ENCODE measurements around the gene FBXO27. TPM values are rescaled to one million over a fixed set of nuclear protein-coding genes. Genes with fewer than 3 reads are reported as not detected.

FBXO27 gene
- total and polyA plus RNA-seq, 2 of the 13 experiments (the other 11 are each of a cell fraction or from before 2014, with no cell fraction given), result 0.15 to 2.8 TPM

DNA sequence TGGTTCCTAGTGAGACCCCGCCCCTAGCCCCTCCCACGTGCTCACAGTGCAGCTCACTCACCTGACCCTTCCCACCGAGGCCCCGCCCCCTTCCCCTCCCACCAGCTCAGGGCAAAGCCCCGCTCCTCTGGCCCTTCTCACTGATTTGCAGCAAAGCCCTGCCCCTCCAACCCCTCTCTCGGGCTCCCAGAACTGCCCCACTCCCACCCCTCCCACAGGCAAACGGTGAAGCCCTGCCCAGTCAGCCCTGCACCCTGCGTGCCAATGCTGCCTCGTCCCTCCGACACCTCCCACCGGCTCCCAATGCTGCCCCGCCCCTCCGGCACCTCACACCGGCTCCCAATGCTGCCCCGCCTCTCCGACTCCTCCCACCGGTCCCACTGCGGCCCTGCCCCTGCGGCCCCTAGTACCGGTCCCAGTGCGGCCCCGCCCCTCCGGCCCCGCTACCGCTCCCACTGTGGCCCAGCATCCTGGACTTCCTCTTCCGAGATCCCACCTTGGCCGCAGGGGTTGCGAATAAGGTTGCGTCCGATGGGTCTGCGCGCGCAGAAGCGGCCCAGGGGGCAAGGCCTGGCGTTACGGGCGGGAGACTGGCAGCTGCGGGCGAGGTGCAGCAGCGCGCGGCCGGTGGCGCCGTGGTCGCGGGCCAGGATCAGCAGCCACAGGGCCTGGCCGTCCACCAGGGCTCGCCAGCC, 834 bp downstream of the FBXO27 start (continued):
- TF ChIP-seq, protein P1, sequence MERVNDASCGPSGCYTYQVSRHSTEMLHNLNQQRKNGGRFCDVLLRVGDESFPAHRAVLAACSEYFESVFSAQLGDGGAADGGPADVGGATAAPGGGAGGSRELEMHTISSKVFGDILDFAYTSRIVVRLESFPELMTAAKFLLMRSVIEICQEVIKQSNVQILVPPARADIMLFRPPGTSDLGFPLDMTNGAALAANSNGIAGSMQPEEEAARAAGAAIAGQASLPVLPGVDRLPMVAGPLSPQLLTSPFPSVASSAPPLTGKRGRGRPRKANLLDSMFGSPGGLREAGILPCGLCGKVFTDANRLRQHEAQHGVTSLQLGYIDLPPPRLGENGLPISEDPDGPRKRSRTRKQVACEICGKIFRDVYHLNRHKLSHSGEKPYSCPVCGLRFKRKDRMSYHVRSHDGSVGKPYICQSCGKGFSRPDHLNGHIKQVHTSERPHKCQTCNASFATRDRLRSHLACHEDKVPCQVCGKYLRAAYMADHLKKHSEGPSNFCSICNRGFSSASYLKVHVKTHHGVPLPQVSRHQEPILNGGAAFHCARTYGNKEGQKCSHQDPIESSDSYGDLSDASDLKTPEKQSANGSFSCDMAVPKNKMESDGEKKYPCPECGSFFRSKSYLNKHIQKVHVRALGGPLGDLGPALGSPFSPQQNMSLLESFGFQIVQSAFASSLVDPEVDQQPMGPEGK (CRISPR knock-in tag; IDR thresholded peaks at IDR 0.05), result 0 out of 2 replicates have a peak, but pooled peaks have one; percentile 4
- TF ChIP-seq SP5 (CRISPR knock-in tag; IDR thresholded peaks at IDR 0.05; ENCODE audit: borderline replicate concordance, low read depth) (peak; percentile 14; the same call in 1 of the 2 replicates), MAZ (IDR thresholded peaks at IDR 0.05; ENCODE audit: borderline replicate concordance, low read depth, low read length) (no peak), MAZ (CRISPR knock-in tag; IDR thresholded peaks at IDR 0.05; ENCODE audit: low read depth) (peak; percentile 57; the same call in 1 of the 2 replicates), LCORL (IDR thresholded peaks at IDR 0.05) (no peak), LCORL (CRISPR knock-in tag; IDR thresholded peaks at IDR 0.05) (peak; percentile 28; the same call in 1 of the 2 replicates), HDAC2 (CRISPR knock-in tag; IDR thresholded peaks at IDR 0.05) (no peak), TBX2 (CRISPR knock-in tag; IDR thresholded peaks at IDR 0.05; ENCODE audit: borderline replicate concordance) (peak; percentile 65), HNRNPLL (IDR thresholded peaks at IDR 0.05; ENCODE audit: low read depth, low read length, poor library complexity, severe bottlenecking) (peak; percentile 48), SPEN (CRISPR knock-in tag; IDR thresholded peaks at IDR 0.05; ENCODE audit: low read depth) (no peak), HOXA3 (CRISPR knock-in tag; IDR thresholded peaks at IDR 0.05) (peak; percentile 0; the same call in 1 of the 2 replicates), ZNF674 (CRISPR knock-in tag; IDR thresholded peaks at IDR 0.05; ENCODE audit: low read depth) (no peak), ZEB1 (IDR thresholded peaks at IDR 0.05; ENCODE audit: insufficient replicate concordance, low read depth) (peak; percentile 17), ZFX (CRISPR knock-in tag; IDR thresholded peaks at IDR 0.05; ENCODE audit: low read depth) (peak; percentile 50), ZNF124 (CRISPR knock-in tag; IDR thresholded peaks at IDR 0.05) (no peak), HNF4G (IDR thresholded peaks at IDR 0.05; ENCODE audit: borderline replicate concordance, low read depth, low read length) (no peak), HNF4G (CRISPR knock-in tag; IDR thresholded peaks at IDR 0.05; ENCODE audit: borderline replicate concordance, low read depth) (0 out of 2 replicates have a peak, but pooled peaks have one; percentile 23)
- TF ChIP-seq, protein P2, sequence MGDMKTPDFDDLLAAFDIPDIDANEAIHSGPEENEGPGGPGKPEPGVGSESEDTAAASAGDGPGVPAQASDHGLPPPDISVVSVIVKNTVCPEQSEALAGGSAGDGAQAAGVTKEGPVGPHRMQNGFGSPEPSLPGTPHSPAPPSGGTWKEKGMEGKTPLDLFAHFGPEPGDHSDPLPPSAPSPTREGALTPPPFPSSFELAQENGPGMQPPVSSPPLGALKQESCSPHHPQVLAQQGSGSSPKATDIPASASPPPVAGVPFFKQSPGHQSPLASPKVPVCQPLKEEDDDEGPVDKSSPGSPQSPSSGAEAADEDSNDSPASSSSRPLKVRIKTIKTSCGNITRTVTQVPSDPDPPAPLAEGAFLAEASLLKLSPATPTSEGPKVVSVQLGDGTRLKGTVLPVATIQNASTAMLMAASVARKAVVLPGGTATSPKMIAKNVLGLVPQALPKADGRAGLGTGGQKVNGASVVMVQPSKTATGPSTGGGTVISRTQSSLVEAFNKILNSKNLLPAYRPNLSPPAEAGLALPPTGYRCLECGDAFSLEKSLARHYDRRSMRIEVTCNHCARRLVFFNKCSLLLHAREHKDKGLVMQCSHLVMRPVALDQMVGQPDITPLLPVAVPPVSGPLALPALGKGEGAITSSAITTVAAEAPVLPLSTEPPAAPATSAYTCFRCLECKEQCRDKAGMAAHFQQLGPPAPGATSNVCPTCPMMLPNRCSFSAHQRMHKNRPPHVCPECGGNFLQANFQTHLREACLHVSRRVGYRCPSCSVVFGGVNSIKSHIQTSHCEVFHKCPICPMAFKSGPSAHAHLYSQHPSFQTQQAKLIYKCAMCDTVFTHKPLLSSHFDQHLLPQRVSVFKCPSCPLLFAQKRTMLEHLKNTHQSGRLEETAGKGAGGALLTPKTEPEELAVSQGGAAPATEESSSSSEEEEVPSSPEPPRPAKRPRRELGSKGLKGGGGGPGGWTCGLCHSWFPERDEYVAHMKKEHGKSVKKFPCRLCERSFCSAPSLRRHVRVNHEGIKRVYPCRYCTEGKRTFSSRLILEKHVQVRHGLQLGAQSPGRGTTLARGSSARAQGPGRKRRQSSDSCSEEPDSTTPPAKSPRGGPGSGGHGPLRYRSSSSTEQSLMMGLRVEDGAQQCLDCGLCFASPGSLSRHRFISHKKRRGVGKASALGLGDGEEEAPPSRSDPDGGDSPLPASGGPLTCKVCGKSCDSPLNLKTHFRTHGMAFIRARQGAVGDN (CRISPR knock-in tag; IDR thresholded peaks at IDR 0.05), result peak; percentile 60; the same call in 1 of the 2 replicates
- TF ChIP-seq, protein P3, sequence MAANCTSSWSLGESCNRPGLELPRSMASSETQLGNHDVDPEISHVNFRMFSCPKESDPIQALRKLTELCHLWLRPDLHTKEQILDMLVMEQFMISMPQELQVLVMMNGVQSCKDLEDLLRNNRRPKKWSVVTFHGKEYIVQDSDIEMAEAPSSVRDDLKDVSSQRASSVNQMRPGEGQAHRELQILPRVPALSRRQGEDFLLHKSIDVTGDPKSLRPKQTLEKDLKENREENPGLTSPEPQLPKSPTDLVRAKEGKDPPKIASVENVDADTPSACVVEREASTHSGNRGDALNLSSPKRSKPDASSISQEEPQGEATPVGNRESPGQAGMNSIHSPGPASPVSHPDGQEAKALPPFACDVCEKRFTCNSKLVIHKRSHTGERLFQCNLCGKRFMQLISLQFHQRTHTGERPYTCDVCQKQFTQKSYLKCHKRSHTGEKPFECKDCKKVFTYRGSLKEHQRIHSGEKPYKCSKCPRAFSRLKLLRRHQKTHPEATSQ (CRISPR knock-in tag; IDR thresholded peaks at IDR 0.05; ENCODE audit: borderline replicate concordance), result no peak
- TF ChIP-seq, protein P4, sequence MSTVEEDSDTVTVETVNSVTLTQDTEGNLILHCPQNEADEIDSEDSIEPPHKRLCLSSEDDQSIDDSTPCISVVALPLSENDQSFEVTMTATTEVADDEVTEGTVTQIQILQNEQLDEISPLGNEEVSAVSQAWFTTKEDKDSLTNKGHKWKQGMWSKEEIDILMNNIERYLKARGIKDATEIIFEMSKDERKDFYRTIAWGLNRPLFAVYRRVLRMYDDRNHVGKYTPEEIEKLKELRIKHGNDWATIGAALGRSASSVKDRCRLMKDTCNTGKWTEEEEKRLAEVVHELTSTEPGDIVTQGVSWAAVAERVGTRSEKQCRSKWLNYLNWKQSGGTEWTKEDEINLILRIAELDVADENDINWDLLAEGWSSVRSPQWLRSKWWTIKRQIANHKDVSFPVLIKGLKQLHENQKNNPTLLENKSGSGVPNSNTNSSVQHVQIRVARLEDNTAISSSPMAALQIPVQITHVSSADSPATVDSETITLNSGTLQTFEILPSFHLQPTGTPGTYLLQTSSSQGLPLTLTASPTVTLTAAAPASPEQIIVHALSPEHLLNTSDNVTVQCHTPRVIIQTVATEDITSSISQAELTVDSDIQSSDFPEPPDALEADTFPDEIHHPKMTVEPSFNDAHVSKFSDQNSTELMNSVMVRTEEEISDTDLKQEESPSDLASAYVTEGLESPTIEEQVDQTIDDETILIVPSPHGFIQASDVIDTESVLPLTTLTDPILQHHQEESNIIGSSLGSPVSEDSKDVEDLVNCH (CRISPR knock-in tag; IDR thresholded peaks at IDR 0.05), result no peak
